Measurements from ENCODE around the gene CACNA2D3. TPM values are rescaled to one million over a fixed set of nuclear protein-coding genes. Genes with fewer than 3 reads are reported as not detected.

The CACNA2D3 gene
- total RNA-seq, 2 donors from 2014 or later: 0.42 to 0.98 TPM

- H3K4me1 ChIP-seq: no peaks in the 10 kb centered on the region
- H3K9ac ChIP-seq (ENCODE audit: low read depth in 2 of 2, low read length in 2 of 2): no peak overlapping the region
- H3K27me3 ChIP-seq: no peaks in the 10 kb centered on the region
- TF ChIP-seq, protein P1, sequence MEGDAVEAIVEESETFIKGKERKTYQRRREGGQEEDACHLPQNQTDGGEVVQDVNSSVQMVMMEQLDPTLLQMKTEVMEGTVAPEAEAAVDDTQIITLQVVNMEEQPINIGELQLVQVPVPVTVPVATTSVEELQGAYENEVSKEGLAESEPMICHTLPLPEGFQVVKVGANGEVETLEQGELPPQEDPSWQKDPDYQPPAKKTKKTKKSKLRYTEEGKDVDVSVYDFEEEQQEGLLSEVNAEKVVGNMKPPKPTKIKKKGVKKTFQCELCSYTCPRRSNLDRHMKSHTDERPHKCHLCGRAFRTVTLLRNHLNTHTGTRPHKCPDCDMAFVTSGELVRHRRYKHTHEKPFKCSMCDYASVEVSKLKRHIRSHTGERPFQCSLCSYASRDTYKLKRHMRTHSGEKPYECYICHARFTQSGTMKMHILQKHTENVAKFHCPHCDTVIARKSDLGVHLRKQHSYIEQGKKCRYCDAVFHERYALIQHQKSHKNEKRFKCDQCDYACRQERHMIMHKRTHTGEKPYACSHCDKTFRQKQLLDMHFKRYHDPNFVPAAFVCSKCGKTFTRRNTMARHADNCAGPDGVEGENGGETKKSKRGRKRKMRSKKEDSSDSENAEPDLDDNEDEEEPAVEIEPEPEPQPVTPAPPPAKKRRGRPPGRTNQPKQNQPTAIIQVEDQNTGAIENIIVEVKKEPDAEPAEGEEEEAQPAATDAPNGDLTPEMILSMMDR (IDR thresholded peaks at IDR 0.05): no peak
- no peak overlapping the region for H3K27ac ChIP-seq
- intact Hi-C loops (cut with DNase I): no loop called here
- H3K9me3 ChIP-seq: no peaks in the 10 kb centered on the region
- no peak overlapping the region for H3K4me3 ChIP-seq
- no peaks in the 10 kb centered on the region for H3K36me3 ChIP-seq
- DNase-seq: no peak
These were observed 450.0 kb downstream of the CACNA2D3 start for GRCh38 chr3:54572197-54572895.

DNA sequence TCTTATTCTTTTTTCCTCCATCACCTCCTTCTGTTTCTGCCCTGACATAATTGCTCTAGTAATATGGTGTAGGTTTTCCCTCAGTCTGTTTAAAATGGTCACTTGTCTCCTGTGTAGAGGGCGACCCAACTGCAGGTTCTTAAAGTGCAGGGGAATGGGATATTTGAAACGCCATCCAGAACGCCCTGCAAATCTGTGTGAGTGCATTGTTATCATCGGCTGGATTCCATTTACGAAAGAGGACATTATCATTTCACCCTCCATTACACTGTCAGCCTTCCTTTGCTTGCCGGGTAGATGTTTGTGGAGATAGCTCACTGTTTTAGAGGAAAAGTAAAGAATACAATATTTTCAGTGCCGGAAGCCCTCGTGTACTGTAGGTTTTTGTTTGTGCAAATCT is 451.5 kb downstream of the CACNA2D3 start:
- H3K4me1 ChIP-seq: no peaks in the 10 kb centered on the region
- intact Hi-C loops (cut with DNase I): no loop called here
- no peak overlapping the region for H3K9ac ChIP-seq (ENCODE audit: low read depth in 2 of 2, low read length in 2 of 2)
- no peak overlapping the region for H3K27ac ChIP-seq
- TF ChIP-seq, protein P1 (IDR thresholded peaks at IDR 0.05): no peak
- no peaks in the 10 kb centered on the region for H3K36me3 ChIP-seq
- no peaks in the 10 kb centered on the region for H3K27me3 ChIP-seq
- no peak for DNase-seq
- H3K9me3 ChIP-seq: no peaks in the 10 kb centered on the region
- H3K4me3 ChIP-seq: no peak overlapping the region

- TF ChIP-seq, protein P1 (IDR thresholded peaks at IDR 0.05): no peak
- DNase-seq: no peak
- H3K9me3 ChIP-seq: no peaks in the 10 kb centered on the region
- intact Hi-C loops (cut with DNase I): no loop called here
- no peaks in the 10 kb centered on the region for H3K4me1 ChIP-seq
- H3K9ac ChIP-seq (ENCODE audit: low read depth in 2 of 2, low read length in 2 of 2): no peak overlapping the region
- H3K4me3 ChIP-seq: no peak overlapping the region
- H3K27ac ChIP-seq: no peak overlapping the region
- no peaks in the 10 kb centered on the region for H3K36me3 ChIP-seq
- H3K27me3 ChIP-seq: no peaks in the 10 kb centered on the region
These were observed 452.7 kb downstream of the CACNA2D3 start for GRCh38 chr3:54574906-54575617.

DNA sequence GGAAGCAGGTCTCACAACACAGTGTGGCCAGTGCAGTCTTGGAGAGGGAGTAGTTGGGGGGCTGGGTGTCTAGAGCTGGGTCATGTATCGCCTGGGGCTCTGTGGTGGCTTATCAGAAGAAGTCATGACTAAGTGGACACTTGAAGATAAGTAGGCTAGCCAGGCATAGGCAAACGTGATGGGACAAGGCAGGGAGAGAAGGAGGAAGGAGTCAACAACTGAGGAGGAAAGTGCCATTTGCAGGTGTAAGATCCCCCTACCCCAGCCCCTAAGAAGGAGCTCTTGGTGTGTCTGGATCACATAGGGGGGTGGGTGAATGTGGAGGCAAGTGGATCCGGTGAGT is 453.2 kb downstream of the CACNA2D3 start:
- no peak for DNase-seq
- no peaks in the 10 kb centered on the region for H3K4me1 ChIP-seq
- H3K36me3 ChIP-seq: no peaks in the 10 kb centered on the region
- no peak overlapping the region for H3K9ac ChIP-seq (ENCODE audit: low read depth in 2 of 2, low read length in 2 of 2)
- intact Hi-C loops (cut with DNase I): no loop called here
- no peaks in the 10 kb centered on the region for H3K27me3 ChIP-seq
- H3K27ac ChIP-seq: no peak overlapping the region
- TF ChIP-seq, protein P1 (IDR thresholded peaks at IDR 0.05): no peak
- no peaks in the 10 kb centered on the region for H3K9me3 ChIP-seq
- H3K4me3 ChIP-seq: no peak overlapping the region

DNA sequence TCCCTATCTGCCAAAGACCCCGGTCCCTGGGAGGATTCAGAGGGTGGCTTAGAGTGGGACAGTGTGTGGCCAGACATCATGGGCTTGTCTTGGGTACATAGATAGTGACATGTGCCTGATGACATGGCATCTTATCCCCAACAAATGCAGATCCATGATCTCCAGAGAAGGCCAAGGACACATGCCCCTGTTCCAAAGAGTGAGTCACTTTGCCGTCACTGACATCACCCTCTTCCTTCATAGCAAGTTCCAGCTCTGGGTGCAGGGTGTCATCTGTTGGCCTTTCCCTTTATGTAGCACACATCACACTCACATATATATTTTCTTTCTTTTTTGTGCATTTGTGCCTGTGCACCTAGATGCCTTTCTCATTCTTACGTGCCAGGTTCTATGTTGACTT is 455.0 kb downstream of the CACNA2D3 start:
- intact Hi-C loops (cut with DNase I): no loop called here
- H3K9ac ChIP-seq (ENCODE audit: low read depth in 2 of 2, low read length in 2 of 2): no peak overlapping the region
- TF ChIP-seq, protein P1 (IDR thresholded peaks at IDR 0.05): no peak
- H3K27ac ChIP-seq: no peak overlapping the region
- H3K27me3 ChIP-seq: no peaks in the 10 kb centered on the region
- H3K36me3 ChIP-seq: no peaks in the 10 kb centered on the region
- DNase-seq: no peak
- H3K4me3 ChIP-seq: no peak overlapping the region
- H3K4me1 ChIP-seq: no peaks in the 10 kb centered on the region
- no peaks in the 10 kb centered on the region for H3K9me3 ChIP-seq

Data from colonic mucosa (tissue), 4 donors.